Esophagus muscularis mucosa (tissue), 3 donors: ENCODE results near the gene TRPV2.

Experiments
- POLR2AphosphoS5 ChIP-seq, 2 donors: sonication (generic); formaldehyde crosslinking; IDR thresholded peaks; one replicate each; pipeline ENCODE4 v1.6.1; 2017; ENCODE audit warnings: antibody characterized with exemption in 2 of 2
- TF ChIP-seq, protein P1 (sequence below), 3 experiments: fragments of 200-600 bp in 2 of 3; fragments of 450-650 bp in 1 of 3; sonication (generic) in 2 of 3; IDR thresholded peaks; one replicate each; pipeline ENCODE4 v1.5.1; 2017 to 2019; ENCODE audit warnings: antibody characterized with exemption in 3 of 3, mild to moderate bottlenecking in 2 of 3, moderate library complexity in 1 of 3

DNA sequence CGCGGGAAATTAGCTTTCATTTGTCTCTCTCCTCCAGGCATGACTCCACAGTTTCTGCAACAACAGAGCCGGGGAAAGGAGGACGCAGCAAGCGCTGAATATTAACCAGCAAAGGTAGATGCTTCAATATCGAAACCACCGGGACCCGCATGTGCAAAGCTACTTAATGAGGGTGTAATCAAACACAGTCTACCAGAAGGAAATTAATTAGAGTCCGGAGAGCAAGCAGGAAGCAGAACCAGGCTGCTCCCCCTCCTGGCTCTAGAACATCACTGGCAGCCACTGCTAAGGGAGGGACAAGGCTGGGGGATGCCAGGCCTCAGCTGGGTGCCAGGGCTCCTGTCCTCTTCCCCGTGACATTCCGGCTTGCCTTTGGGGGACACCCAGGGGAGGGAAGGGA lies 54.9 kb downstream of the TRPV2 start:
- TF ChIP-seq, protein P1, sequence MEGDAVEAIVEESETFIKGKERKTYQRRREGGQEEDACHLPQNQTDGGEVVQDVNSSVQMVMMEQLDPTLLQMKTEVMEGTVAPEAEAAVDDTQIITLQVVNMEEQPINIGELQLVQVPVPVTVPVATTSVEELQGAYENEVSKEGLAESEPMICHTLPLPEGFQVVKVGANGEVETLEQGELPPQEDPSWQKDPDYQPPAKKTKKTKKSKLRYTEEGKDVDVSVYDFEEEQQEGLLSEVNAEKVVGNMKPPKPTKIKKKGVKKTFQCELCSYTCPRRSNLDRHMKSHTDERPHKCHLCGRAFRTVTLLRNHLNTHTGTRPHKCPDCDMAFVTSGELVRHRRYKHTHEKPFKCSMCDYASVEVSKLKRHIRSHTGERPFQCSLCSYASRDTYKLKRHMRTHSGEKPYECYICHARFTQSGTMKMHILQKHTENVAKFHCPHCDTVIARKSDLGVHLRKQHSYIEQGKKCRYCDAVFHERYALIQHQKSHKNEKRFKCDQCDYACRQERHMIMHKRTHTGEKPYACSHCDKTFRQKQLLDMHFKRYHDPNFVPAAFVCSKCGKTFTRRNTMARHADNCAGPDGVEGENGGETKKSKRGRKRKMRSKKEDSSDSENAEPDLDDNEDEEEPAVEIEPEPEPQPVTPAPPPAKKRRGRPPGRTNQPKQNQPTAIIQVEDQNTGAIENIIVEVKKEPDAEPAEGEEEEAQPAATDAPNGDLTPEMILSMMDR (IDR thresholded peaks at IDR 0.05): no peak
- peak in 1 of 2 donors; percentile 8 for TF ChIP-seq POLR2AphosphoS5 (IDR thresholded peaks at IDR 0.05)
